DMS53 treated with DMSO at 0.1 percent for 48 hours (cell line): ENCODE data around the gene ZNF740.
A peak's percentile ranks its signal among the peaks of the same experiment; 100 is the strongest.

ENCODE experiments used
- DNase-seq: peaks from one replicate; lab custom pipeline; 2025; ENCODE audit not compliant: unreplicated experiment; lab: John Stamatoyannopoulos, UW

ZNF740 gene

GRCh38 chr12:53225635-53226424 is 45.3 kb downstream of the ZNF740 start:
- DNase-seq, result no peak

DNA sequence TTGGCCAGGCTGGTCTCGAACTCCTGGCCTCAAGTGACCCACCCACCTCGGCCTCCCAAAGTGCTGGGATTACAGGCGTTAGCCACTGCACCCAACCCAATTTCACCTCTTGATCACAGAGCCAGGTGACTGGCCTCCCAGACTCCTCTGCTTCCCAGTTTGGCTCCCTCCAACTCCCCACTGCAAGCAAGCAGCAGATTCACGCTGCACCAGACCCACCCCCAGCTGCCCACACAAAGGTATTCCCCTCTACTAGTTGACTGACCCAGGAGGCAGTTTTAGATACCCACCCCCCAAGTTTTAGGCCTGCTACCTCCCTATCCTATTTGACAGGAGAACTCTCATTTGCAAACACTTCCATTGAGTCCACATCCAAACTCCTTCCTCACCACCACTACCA is 46.3 kb downstream of the ZNF740 start:
- DNase-seq, result no peak

- no peak for DNase-seq
Measured at GRCh38 chr12:53227341-53227740, 46.8 kb downstream of the ZNF740 start.

- no peak for DNase-seq
Measured at GRCh38 chr12:53227836-53228235, 47.3 kb downstream of the ZNF740 start.

GRCh38 chr12:53229454-53229853 is 48.9 kb downstream of the ZNF740 start:
- no peak for DNase-seq

- no peak for DNase-seq
Measured at GRCh38 chr12:53230108-53230845, 49.8 kb downstream of the ZNF740 start.

DNA sequence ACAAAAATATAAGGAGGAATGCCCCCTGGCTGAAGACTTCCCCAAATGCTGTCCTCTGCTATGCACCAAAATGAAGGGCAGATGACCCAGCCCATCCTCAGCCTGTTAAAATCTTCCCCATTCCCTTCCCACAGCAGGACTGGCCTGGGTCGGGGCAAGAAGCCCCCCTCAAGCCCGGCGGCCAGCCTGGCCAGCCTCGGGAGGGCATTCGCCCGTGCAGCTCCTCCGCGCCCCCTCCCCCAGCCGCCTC is 51.1 kb downstream of the ZNF740 start:
- no peak for DNase-seq

- peak; percentile 71 for DNase-seq
Measured at GRCh38 chr12:53231921-53232645, 51.6 kb downstream of the ZNF740 start, which contains the start of gene RARG. Gene RARG (minus strand): TSS chr12:53232209. CDS start chr12:53227545, 4,664 bp downstream.

DNA sequence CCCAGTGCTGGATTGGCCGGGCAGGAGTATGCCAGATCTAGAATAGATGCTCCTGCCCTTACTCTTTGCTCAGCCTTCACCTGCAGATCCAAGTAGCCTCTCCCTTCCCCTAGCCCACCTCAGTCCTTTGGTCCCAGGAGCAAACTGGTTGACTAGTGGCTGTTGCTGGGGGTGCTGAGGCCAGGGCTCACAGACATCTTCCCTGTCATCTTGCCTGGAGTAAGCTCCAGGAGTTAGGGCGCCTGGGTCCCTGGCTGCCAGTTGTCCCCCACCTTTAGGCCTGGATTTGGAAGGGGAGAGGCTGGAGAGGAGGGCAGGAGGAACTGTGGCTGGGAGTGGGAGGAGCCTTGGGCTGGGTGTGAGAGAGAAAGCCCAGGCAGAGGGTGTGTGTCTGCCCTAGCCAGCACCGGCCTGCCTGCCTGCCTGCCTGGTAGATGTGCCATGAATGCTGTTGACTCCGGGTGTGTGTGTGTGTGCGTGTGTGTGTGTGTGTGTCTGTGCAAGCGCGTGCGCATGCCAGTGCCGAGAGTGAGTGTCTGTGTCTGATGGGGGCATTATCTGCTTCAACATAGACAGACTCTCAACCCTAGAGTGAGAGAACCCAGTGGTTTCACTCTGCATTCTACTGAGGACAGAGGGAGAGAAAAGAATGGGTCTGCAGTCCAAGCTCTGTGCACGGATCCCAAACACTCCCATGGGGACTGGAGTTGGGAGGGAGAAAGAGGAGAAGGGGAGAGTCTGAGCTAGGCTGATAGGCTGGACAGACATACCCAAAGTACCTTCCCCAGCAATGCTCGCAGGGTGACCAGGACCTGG is 52.3 kb downstream of the ZNF740 start:
- DNase-seq, result peak; percentile 71

DNA sequence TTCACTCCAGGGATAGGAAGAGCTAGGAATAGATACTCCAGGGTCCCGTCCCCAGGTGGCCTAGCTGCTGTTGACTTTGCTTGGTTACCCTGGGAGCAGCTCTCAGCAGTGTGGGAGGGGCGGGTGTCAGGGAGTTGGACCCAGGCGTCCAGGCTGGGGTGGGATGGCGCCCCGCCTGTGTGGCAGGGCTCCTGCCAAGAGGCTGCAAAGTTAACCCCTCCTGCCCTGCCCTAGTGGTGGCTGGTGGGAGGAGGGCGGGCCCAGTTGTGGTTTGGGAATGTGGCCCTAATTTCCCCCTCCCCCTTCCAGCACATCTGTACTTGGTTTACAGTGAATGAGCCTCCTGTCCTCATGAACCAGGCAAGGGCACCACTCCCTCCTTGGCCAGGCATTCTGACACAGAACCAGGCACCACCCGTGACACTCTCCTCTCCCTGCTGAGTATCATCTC is 53.2 kb downstream of the ZNF740 start:
- no peak for DNase-seq

GRCh38 chr12:53234271-53234914 is 53.9 kb downstream of the ZNF740 start:
- DNase-seq, result no peak

DNA sequence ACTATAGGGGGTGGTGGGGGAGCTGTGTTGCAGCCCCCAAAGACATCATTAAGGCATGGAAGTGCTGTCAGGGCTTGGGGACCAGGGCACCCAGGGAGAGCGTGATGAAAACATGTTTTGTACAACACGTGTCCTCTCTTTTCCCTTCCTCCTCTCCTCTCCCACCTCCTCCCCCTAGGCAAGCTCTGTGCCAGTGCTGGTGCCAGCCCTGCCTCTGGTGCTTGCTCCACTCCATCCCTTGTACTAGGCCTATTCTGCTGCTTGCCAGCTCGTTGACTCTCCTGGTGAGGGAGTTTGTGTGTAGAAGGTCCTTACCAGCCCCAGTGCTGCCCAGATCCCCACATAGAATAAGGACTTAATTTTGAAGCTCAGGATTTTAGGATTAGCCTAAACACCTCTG is 54.6 kb downstream of the ZNF740 start:
- DNase-seq, result no peak

DNA sequence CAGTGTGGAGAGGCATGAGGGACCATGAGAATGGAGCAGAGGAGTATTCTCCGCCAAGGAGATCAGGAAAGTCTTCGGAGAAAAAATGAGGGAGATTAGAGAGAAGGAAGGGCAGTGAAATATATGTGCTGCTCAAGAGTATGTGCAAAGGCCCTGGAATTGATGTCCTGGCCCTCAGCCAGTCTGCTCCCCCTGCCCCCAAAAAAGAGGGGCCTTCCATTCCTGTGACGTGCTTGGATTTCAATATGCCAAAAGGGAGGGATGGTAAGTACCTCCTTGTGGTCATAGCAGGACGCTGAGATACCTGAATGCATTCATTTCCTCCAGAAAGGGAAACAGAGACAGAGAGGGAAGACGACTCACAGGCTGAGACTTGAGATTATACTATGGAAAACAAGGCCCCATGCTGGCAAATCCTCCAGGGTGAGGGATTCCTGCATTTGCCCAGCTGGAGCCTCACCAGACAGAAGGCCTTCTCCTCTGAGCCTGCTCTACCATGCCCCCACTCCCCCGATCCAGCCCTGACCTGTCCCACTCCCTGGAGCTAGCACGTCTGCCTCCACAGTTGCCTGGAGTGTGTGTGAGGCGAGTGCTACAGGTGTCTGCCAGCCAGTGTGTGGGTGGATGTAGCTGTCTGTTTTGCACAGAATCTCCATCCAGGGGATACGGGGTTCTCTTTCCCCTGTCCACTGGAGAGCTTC is 55.4 kb downstream of the ZNF740 start:
- no peak for DNase-seq

GRCh38 chr12:53236443-53237111 is 56.1 kb downstream of the ZNF740 start:
- no peak for DNase-seq

DNA sequence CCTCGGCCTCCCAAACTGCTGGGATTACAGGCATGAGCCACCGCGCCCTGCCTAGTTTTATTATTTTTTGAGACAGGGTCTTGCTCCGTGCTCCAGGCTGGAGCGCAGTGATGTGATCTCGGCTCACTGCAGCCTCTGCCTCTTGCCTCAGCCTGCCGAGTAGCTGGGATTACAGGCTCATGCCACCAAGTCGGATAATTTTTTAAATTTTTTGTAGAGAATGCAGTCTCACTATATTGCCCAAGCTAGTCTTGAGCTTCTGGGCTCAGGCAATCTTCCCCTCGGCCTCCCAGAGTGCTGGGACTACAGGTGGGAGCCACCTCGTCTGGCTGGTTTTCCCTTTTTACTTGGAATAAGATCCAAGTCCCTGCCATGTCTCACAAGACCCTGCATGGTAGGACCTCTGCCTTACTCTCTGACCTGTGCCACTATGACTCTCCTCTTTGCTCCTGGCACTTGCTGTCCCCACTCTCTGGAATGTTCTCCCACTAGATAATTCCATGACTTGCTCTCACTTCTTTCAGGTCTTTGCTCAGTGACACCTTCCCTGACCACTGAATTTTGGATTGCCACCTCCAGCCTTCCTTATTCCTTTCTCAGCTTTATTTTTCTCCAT is 59.2 kb downstream of the ZNF740 start:
- no peak for DNase-seq

DNA sequence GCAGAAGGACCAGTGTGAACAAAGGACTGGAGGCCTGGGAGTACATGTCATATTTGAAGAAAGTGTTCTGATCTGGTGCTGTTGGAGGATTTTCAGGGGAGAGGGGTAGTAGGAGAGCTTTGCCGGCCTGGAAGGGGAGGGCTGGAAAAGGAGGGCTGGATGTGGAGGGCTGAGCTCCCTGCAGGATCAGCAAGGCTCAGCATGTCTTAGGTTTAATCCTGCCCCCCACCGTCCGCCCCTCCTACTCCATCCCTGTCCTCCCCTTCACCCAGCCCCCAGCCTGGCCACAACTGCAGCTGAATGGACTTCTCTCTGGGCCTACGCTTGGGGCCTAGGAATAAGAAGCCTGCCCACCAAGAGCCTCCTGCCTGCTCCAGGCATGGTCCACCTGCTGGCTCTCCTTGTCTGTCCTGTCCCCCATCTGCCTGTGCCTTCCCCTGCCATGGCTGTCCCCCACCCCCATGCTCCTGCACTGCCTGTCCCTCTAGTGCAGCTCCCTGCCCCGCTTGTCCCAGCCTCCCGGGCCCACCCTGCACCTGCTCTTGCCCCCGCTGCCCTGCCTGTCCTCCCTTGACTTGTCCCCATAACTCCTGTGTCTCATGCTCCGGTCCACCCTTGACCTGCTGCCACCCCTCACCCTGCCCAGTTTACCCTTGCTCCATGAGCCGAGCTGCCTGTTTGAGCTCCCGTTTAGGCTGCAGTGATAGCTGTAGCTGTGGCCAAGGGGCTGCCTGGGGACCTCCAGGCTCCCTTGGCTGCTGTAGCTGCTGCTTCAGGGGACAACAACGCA is 61.3 kb downstream of the ZNF740 start:
- no peak for DNase-seq

DNA sequence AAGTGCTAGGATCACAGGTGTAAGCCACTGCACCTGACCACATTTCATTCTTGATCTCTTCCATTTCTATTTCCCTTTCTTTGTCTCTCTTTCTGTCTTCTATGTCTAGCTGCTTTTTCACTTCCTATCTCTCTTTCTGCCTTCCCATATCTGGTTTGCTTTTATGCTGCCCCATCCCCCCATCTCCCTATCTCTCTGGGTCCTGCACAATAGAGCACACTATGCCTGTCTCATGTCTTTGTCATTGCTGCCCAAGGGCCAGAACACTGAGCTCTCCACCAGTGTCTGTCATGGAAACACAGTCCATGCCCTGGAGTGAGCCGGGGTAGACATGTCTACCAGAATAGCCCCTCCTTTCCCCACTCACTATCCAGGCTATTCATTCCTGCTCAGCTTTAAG is 63.8 kb downstream of the ZNF740 start:
- no peak for DNase-seq
